EL (cell line): Measurements from ENCODE around the gene OSBPL2.

Experiments
- DNase-seq: peaks from one replicate; pipeline ENCODE4 v3.0.0-alpha.2; 2016

Gene OSBPL2

GRCh38 chr20:62237801-62238568, at the start of gene OSBPL2:
Gene OSBPL2, plus strand, starts transcription at chr20:62238521. Its CDS starts 17,664 bp downstream, at chr20:62256185.
- DNase-seq, result peak; percentile 98

- DNase-seq, result no peak
These were observed 47.5 kb upstream of the OSBPL2 start for GRCh38 chr20:62190639-62191411.

GRCh38 chr20:62191781-62192559, 46.4 kb upstream of the OSBPL2 start:
- no peak for DNase-seq

GRCh38 chr20:62192635-62193034, 45.7 kb upstream of the OSBPL2 start:
- DNase-seq, result no peak

- DNase-seq, result no peak
These were observed 45.0 kb upstream of the OSBPL2 start for GRCh38 chr20:62193079-62194025.

- no peak for DNase-seq
These were observed 43.3 kb upstream of the OSBPL2 start for GRCh38 chr20:62195075-62195405.

GRCh38 chr20:62195736-62196135, 42.6 kb upstream of the OSBPL2 start:
- DNase-seq, result no peak

- no peak for DNase-seq
These were observed 42.0 kb upstream of the OSBPL2 start for GRCh38 chr20:62196286-62196685.

- no peak for DNase-seq
These were observed 41.0 kb upstream of the OSBPL2 start for GRCh38 chr20:62197311-62197710.

- no peak for DNase-seq
These were observed 40.5 kb upstream of the OSBPL2 start for GRCh38 chr20:62197801-62198200.

GRCh38 chr20:62198496-62198895, 39.8 kb upstream of the OSBPL2 start:
- DNase-seq, result no peak

- no peak for DNase-seq
These were observed 39.4 kb upstream of the OSBPL2 start for GRCh38 chr20:62198931-62199330.

- DNase-seq, result no peak
These were observed 37.7 kb upstream of the OSBPL2 start for GRCh38 chr20:62200491-62201172.

GRCh38 chr20:62201173-62202082, 36.9 kb upstream of the OSBPL2 start:
- no peak for DNase-seq

- peak; percentile 85 for DNase-seq
These were observed 36.3 kb upstream of the OSBPL2 start for GRCh38 chr20:62202083-62202395.

GRCh38 chr20:62202676-62203377, 35.5 kb upstream of the OSBPL2 start:
- DNase-seq, result no peak

- DNase-seq, result peak; percentile 70
These were observed 34.8 kb upstream of the OSBPL2 start for GRCh38 chr20:62203378-62204030.

- DNase-seq, result no peak
These were observed 32.5 kb upstream of the OSBPL2 start for GRCh38 chr20:62205618-62206387.

- no peak for DNase-seq
These were observed 31.9 kb upstream of the OSBPL2 start for GRCh38 chr20:62206388-62206775.
